Hypothalamus (tissue), 51 donors: ENCODE results near the gene NRG3.
A peak's percentile ranks its signal among the peaks of the same experiment; 100 is the strongest.
"Not testable (repeated sequence)": the region's sequence is repeated elsewhere in the genome, so short reads cannot be mapped to it uniquely, and the experiment has no call there.

ENCODE experiments used
- DNase-seq, 51 donors: peaks; one replicate each; lab custom pipeline; 2025; lab: John Stamatoyannopoulos, UW

The NRG3 gene

GRCh38 chr10:81950358-81950757 is 75.4 kb downstream of the NRG3 start:
- no peak for DNase-seq

GRCh38 chr10:81953420-81953819 is 78.4 kb downstream of the NRG3 start:
- no peak for DNase-seq

GRCh38 chr10:81957976-81958375 is 83.0 kb downstream of the NRG3 start:
- no peak for DNase-seq

- no peak for DNase-seq
These were observed 84.0 kb downstream of the NRG3 start for GRCh38 chr10:81959016-81959415.

GRCh38 chr10:81961451-81962184 is 86.6 kb downstream of the NRG3 start:
- DNase-seq = no peak

GRCh38 chr10:81963606-81964005 is 88.6 kb downstream of the NRG3 start:
- DNase-seq = no peak

- no peak for DNase-seq
These were observed 92.7 kb downstream of the NRG3 start for GRCh38 chr10:81967716-81968115.

- DNase-seq = no peak
These were observed 94.1 kb downstream of the NRG3 start for GRCh38 chr10:81969136-81969535.

- no peak for DNase-seq
These were observed 103.2 kb downstream of the NRG3 start for GRCh38 chr10:81978238-81978637.

GRCh38 chr10:81981724-81982123 is 106.7 kb downstream of the NRG3 start:
- DNase-seq = no peak

- no peak for DNase-seq
These were observed 109.4 kb downstream of the NRG3 start for GRCh38 chr10:81984428-81984827.

- DNase-seq = no peak
These were observed 120.3 kb downstream of the NRG3 start for GRCh38 chr10:81995254-81995653.

GRCh38 chr10:81996927-81997326 is 121.9 kb downstream of the NRG3 start:
- DNase-seq = peak in 1 of 51 donors; percentile 18

- DNase-seq = no peak
These were observed 146.0 kb downstream of the NRG3 start for GRCh38 chr10:82020999-82021398.

GRCh38 chr10:82027711-82028110 is 152.7 kb downstream of the NRG3 start:
- no peak for DNase-seq

GRCh38 chr10:82037076-82037475 is 162.1 kb downstream of the NRG3 start:
- DNase-seq = peak in 48 of 51 donors; percentile 2 to 91 (median 64)

GRCh38 chr10:82038587-82038986 is 163.6 kb downstream of the NRG3 start:
- DNase-seq = no peak

GRCh38 chr10:82040336-82040735 is 165.3 kb downstream of the NRG3 start:
- no peak for DNase-seq

GRCh38 chr10:82041018-82041417 is 166.0 kb downstream of the NRG3 start:
- no peak for DNase-seq

GRCh38 chr10:82056391-82056790 is 181.4 kb downstream of the NRG3 start:
- no peak for DNase-seq

GRCh38 chr10:82067192-82067591 is 192.2 kb downstream of the NRG3 start:
- not testable (repeated sequence) for DNase-seq

GRCh38 chr10:82068501-82068900 is 193.5 kb downstream of the NRG3 start:
- DNase-seq = no peak

- DNase-seq = no peak
These were observed 196.2 kb downstream of the NRG3 start for GRCh38 chr10:82071231-82071630.
